Keratinocyte (primary cell): Measurements from ENCODE around the gene RRP7A. TPM values are rescaled to one million over a fixed set of nuclear protein-coding genes. Genes with fewer than 3 reads are reported as not detected.
"Not testable (repeated sequence)": the region's sequence is repeated elsewhere in the genome, so short reads cannot be mapped to it uniquely, and the experiment has no call there.

Experiments used
- DNase-seq: peaks from one replicate; pipeline ENCODE4 v3.0.0-alpha.2; 2011; ENCODE audit warnings: low read depth, missing footprints, low spot score
- FAIRE-seq: peaks from 2 replicates; lab custom pipeline; 2011; peaks lifted over from hg19 to GRCh38; lab: Jason Lieb, UNC
- H2AFZ ChIP-seq: 2 replicates; pipeline ENCODE4 v1.6.0; 2012; ENCODE audit warnings: low read length, control low read depth, inconsistent platforms; ENCODE audit not compliant: control insufficient read depth
- H3K27ac ChIP-seq: 2 replicates; pipeline ENCODE4 v1.5.1; 2011; ENCODE audit warnings: low read length; ENCODE audit not compliant: control insufficient read depth, insufficient read depth
- H3K27me3 ChIP-seq: 3 replicates; pipeline ENCODE4 v1.6.0; 2011; ENCODE audit warnings: low read length; ENCODE audit not compliant: control insufficient read depth, insufficient read depth; ENCODE audit errors: extremely low read depth
- H3K36me3 ChIP-seq, 2 experiments: 2 replicates in 1 of 2; 3 replicates in 1 of 2; pipeline ENCODE4 v1.5.1; 2011; ENCODE audit warnings: low read length in 2 of 2, mild to moderate bottlenecking in 1 of 2; ENCODE audit not compliant: control insufficient read depth in 2 of 2, insufficient read depth in 2 of 2; ENCODE audit errors: extremely low read depth in 1 of 2
- H3K4me1 ChIP-seq: 3 replicates; pipeline ENCODE4 v1.5.1; 2011; ENCODE audit warnings: low read length; ENCODE audit not compliant: control insufficient read depth, insufficient read depth; ENCODE audit errors: extremely low read depth
- H3K4me2 ChIP-seq: 3 replicates; pipeline ENCODE4 v1.6.0; 2011; ENCODE audit warnings: low read depth, low read length; ENCODE audit not compliant: control insufficient read depth, insufficient read depth; ENCODE audit errors: extremely low read depth
- H3K4me3 ChIP-seq, 3 experiments: fragments of 200-600 bp in 1 of 3; sonication (generic) in 1 of 3; 2 replicates in 2 of 3; 3 replicates in 1 of 3; pipeline ENCODE4 v1.5.1; 2011 to 2016; ENCODE audit warnings: low read length in 3 of 3, mild to moderate bottlenecking in 3 of 3, control low read depth in 2 of 3, inconsistent platforms in 1 of 3, low read depth in 1 of 3, mixed read lengths in 1 of 3, mixed run types in 1 of 3, moderate library complexity in 1 of 3; ENCODE audit not compliant: control insufficient read depth in 2 of 3, insufficient read depth in 2 of 3; ENCODE audit errors: extremely low read depth in 1 of 3
- H3K79me2 ChIP-seq: 2 replicates; pipeline ENCODE4 v1.6.0; 2012; ENCODE audit warnings: low read length; ENCODE audit not compliant: control insufficient read depth, insufficient read depth
- H3K9ac ChIP-seq: 3 replicates; pipeline ENCODE4 v1.6.0; 2011; ENCODE audit warnings: low read length; ENCODE audit not compliant: control insufficient read depth, insufficient read depth; ENCODE audit errors: extremely low read depth
- H3K9me1 ChIP-seq: 3 replicates; pipeline ENCODE4 v1.6.0; 2011; ENCODE audit warnings: low read length; ENCODE audit not compliant: control insufficient read depth, insufficient read depth; ENCODE audit errors: extremely low read depth
- H3K9me3 ChIP-seq: 2 replicates; pipeline ENCODE4 v1.5.1; 2012; ENCODE audit warnings: low read depth, low read length; ENCODE audit not compliant: control insufficient read depth
- H4K20me1 ChIP-seq: 3 replicates; pipeline ENCODE4 v1.6.0; 2011; ENCODE audit warnings: low read length; ENCODE audit not compliant: control insufficient read depth, insufficient read depth; ENCODE audit errors: extremely low read depth
- EZH2 ChIP-seq: IDR thresholded peaks from one replicate; pipeline ENCODE4 v1.6.1; 2012; ENCODE audit warnings: inconsistent platforms, mild to moderate bottlenecking, low read length, moderate library complexity
- dilution Hi-C: fragments of 300-500 bp; cut with MboI; formaldehyde crosslinking; loops from one replicate; pipeline ENCODE4 v1.7.0; 2020; ENCODE audit warnings: low sequenced_read_pairs; ENCODE audit not compliant: extremely low pct_ligation_motif_present
- polyA plus RNA-seq, 5 experiments: library from polyadenylated mRNA; depleted of rRNA in 3 of 5; stranded (reverse) in 3 of 5; stranded (forward) in 1 of 5; unstranded in 1 of 5; fragments of >200 nt; gene quantifications; 1 replicate in 1 of 5; 2 replicates in 3 of 5; 3 replicates in 1 of 5; pipeline versions ENCODE4 v1.2.1 to v1.2.3, GENCODE V29; 2011 to 2012; ENCODE audit warnings: missing spikeins in 2 of 5, low read depth in 1 of 5, low replicate concordance in 1 of 5
- TF ChIP-seq, protein P1 (sequence below), 3 experiments: IDR thresholded peaks in 1 of 3; conservative IDR thresholded peaks in 1 of 3; optimal IDR thresholded peaks in 1 of 3; 2 replicates in 2 of 3; 3 replicates in 1 of 3; pipeline versions ENCODE3 to v1.5.1; 2011; ENCODE audit warnings: low read length in 3 of 3, mild to moderate bottlenecking in 3 of 3, moderate library complexity in 2 of 3, control low read depth in 1 of 3, inconsistent platforms in 1 of 3; ENCODE audit not compliant: insufficient read depth in 2 of 3; ENCODE audit errors: extremely low read depth in 1 of 3

Gene RRP7A
- polyA plus RNA-seq, 1 donor (not counting 4 experiments of a cell fraction or from before 2014, with no cell fraction given): 30.2 TPM

DNA sequence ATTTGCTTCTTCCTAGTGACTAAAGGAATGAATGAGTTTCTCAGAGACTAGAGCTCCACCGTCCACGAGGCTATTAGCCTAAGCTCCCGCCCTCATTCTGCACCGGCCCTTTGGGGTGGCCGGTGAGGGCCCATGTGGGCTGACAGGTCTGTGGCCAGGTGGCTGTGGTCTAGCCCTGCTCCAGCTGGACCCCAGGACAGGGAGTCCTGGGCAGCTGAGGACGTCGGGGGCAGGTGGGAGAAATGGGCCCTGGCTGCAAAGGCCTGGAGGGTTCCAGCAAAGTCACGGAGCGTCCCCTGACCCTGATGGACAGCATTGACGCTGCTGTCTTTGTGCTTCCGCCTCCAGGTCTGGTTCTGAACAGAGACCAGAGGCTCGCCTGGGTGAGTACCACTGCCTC lies 46.4 kb upstream of the RRP7A start:
- Histone ChIP-seq H3K4me1 (peaks cover 4% of the 10 kb centered on the region), H3K27ac (no peak overlapping the region), H3K9ac (no peak overlapping the region), H2AFZ (no peak overlapping the region), H3K9me1 (no peaks in the 10 kb centered on the region), H3K9me3 (no peaks in the 10 kb centered on the region), H3K4me2 (no peak overlapping the region), H3K79me2 (no peaks in the 10 kb centered on the region), H4K20me1 (no peaks in the 10 kb centered on the region), H3K36me3 (no peaks in the 10 kb centered on the region), H3K27me3 (no peaks in the 10 kb centered on the region), H3K4me3 (no peak overlapping the region)
- dilution Hi-C loops: no loop called here
- no peak for TF ChIP-seq EZH2
- TF ChIP-seq, protein P1, sequence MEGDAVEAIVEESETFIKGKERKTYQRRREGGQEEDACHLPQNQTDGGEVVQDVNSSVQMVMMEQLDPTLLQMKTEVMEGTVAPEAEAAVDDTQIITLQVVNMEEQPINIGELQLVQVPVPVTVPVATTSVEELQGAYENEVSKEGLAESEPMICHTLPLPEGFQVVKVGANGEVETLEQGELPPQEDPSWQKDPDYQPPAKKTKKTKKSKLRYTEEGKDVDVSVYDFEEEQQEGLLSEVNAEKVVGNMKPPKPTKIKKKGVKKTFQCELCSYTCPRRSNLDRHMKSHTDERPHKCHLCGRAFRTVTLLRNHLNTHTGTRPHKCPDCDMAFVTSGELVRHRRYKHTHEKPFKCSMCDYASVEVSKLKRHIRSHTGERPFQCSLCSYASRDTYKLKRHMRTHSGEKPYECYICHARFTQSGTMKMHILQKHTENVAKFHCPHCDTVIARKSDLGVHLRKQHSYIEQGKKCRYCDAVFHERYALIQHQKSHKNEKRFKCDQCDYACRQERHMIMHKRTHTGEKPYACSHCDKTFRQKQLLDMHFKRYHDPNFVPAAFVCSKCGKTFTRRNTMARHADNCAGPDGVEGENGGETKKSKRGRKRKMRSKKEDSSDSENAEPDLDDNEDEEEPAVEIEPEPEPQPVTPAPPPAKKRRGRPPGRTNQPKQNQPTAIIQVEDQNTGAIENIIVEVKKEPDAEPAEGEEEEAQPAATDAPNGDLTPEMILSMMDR (optimal IDR thresholded peaks at IDR 0.05 in 1 of 3, IDR thresholded peaks at IDR 0.05 in 1 of 3, conservative IDR thresholded peaks at IDR 0.05 in 1 of 3; ENCODE audit: extremely low read depth in 1 of 3, insufficient read depth in 2 of 3, low read length in 3 of 3): no peak
- DNase-seq (no peak), FAIRE-seq (no peak)

DNA sequence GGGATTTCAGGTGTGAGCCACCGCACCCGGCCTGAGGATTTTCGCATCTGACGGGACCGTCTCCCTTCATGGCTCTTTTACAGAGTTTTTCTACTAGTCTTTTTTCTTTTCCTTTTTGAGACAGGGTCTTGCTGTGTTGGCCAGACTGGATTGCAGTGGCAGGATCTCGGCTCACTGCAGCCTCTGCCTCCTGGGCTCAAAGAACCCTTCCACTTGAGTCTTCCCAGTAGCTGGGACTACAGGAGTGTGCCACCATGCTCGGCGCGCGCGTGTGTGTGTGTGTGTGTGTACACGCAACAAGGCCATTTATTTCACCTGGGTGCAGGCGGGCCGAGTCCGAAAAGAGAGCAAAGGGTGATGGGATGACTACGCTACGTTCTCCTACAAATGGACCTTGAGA lies 45.1 kb upstream of the RRP7A start:
- DNase-seq: no peak
- H3K79me2 ChIP-seq: no peaks in the 10 kb centered on the region
- no peaks in the 10 kb centered on the region for H3K9me1 ChIP-seq
- no peak overlapping the region for H3K4me3 ChIP-seq
- no peak for TF ChIP-seq EZH2
- TF ChIP-seq, protein P1 (optimal IDR thresholded peaks at IDR 0.05 in 1 of 3, IDR thresholded peaks at IDR 0.05 in 1 of 3, conservative IDR thresholded peaks at IDR 0.05 in 1 of 3; ENCODE audit: extremely low read depth in 1 of 3, insufficient read depth in 2 of 3, low read length in 3 of 3): no peak
- FAIRE-seq: no peak
- no peak overlapping the region for H3K4me2 ChIP-seq
- H3K4me1 ChIP-seq: peaks cover 4% of the 10 kb centered on the region
- dilution Hi-C loops: no loop called here
- no peak overlapping the region for H3K9ac ChIP-seq
- no peak overlapping the region for H3K27ac ChIP-seq
- H3K9me3 ChIP-seq: no peaks in the 10 kb centered on the region
- no peaks in the 10 kb centered on the region for H3K36me3 ChIP-seq
- no peak overlapping the region for H2AFZ ChIP-seq
- H3K27me3 ChIP-seq: no peaks in the 10 kb centered on the region
- H4K20me1 ChIP-seq: no peaks in the 10 kb centered on the region

DNA sequence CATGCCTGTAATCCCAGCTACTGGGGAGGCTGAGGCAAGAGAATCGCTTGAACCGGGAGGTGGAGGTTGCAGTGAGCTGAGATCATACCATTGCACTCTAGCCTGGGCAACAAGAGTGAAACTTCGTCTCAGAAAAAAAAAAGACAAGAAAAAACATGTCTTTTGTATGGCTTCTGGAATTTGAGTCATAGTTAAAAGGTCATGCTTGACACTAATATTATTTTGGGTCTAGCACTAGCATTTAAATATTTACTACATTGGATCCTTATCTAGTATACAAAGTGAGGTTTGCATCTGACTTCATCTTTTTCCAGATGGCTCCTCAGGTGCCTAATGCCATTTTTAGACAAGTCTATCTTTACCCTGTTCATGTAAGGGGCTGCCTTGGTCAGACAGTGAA lies 44.3 kb upstream of the RRP7A start:
- H3K4me3 ChIP-seq, H3K9me1 ChIP-seq, H3K36me3 ChIP-seq, H3K9ac ChIP-seq, H3K27me3 ChIP-seq, H4K20me1 ChIP-seq, DNase-seq, dilution Hi-C loops, H3K4me1 ChIP-seq, H3K79me2 ChIP-seq, H3K9me3 ChIP-seq, H2AFZ ChIP-seq, H3K4me2 ChIP-seq, FAIRE-seq, H3K27ac ChIP-seq: not testable (repeated sequence)
